SHP77 treated with DMSO at 0.1 percent for 48 hours (cell line): ENCODE results near the gene DCBLD2.

ENCODE experiments used
- DNase-seq: peaks from one replicate; lab custom pipeline; 2025; lab: John Stamatoyannopoulos, UW

DCBLD2 gene

DNA sequence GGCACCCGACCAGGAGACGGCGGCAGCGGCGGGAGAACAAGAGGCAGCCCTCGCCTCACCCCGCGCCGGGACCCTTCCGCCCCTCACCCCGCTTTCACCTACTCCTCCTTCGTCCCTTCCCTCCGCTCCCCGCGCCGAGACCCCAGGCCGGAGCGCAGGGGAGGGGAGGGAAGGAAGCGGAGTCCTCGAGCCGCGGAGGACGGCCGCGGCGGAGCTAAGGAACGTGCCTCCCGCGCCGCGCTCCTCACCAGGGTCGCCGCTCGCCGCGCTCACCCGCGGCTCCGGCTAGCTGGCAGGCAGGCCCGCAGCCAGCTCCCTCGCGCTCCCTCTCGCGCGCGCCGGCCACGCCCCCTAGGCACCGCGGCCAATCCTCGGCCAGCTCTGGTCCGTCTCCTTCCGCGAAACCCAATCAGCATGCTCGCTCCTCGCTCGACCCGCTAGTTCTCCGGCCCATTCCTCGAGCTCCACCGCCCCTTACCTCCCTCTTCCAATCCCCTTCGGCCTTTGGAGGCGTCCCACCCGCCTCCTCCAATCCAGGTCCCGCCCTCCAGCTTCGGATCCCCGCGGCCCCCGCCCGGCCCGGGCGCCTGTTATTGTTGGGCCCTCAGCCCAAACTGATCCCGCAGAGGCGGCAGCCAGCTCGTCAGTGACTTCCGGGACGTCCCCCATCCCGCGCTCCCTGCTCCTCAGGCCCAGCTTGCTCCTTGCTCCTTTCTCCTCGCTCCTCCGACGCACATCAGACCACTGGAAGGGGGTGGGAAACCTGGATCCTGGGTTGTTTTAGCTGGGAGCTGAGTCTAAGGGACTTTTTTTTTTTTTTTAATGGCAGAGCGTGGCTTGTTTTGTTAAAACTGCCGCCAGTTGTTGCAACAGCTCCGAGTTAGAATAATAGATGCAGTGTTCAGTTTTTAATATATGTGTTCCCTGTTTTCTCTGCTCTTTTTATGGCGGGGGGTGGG, at the start of gene DCBLD2:
DCBLD2 (minus strand) TSS at position 304 of the 959 bp plus-strand sequence. CDS start 369 bp downstream, outside the sequence.
- peak; percentile 99 for DNase-seq

GRCh38 chr3:98945666-98946065, 44.2 kb upstream of the DCBLD2 start:
- no peak for DNase-seq

- no peak for DNase-seq
Observed at GRCh38 chr3:98945101-98945524, 43.6 kb upstream of the DCBLD2 start.

DNA sequence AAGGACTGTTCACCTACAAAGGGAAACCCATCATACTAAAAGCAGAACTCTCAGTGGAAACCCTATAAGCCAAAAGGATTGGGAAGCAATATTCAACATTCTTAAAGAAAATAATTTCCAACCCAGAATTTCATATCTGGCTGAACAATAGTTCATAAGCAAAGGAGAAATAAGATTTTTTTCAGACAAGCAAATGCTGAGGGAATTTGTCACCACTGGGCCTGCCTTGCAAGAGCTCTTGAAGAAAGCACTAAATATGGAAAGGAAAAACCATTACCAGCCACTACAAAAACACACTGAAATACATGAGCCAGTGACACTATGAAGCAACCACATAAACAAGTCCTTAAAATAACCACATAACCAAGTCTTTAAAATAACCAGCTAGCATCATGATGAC, 28.9 kb upstream of the DCBLD2 start:
- no peak for DNase-seq

DNA sequence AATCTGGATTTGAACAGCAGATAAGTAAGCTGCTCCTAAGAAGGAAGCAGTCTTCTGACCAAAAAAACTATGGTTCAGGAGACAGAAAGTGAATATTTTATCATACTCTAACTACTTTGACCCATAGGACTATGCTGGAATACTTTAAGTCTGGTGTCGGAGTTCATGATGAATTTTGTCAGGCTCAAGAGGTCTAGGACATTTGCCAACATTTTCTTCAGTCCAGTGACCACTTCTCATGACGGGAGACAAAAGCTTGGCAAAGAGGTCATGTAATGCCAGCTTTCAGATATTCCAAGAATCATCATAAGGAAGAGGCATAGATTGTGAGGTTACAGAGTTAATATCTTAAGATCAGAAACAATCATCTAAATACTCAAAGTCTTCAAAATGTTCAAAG, 20.5 kb upstream of the DCBLD2 start:
- DNase-seq: no peak

DNA sequence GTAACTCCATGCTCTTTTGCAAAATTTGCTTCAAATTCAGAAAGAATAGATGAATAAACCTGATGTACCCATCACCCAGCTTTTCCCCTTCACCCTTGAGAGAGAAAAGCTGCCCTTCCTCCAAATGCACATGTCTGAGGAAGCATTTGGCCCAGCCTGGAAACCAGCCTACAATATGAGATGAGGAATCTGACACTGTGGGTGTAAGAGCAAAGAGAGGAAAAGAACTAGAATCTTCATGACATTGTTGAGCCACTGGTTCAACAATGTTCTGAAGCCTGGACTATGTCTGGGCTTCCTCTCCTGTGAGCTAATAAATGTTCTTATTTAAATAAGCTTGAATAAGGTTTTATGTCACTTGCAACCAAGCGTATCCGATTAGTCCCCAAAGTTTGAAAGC, 18.7 kb upstream of the DCBLD2 start:
- DNase-seq: no peak

DNA sequence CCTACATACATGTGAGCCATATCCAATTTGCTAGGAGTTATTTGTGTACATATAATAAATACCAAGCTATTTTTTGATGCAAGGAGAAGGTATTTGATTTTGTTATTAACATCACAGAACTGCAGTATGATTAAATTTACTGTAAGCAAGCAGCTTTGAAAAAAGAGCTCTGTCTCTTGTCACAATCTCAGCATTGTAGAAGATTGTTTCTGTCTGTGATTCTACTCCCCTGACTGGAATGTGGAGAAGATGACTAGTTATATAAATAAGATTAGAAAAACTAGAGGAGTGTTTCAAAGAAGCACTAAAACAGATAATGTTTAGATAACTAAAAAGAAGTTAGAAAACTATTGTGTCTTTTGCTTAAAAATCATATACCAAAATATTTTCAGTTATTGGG, 17.1 kb upstream of the DCBLD2 start:
- DNase-seq: no peak

DNA sequence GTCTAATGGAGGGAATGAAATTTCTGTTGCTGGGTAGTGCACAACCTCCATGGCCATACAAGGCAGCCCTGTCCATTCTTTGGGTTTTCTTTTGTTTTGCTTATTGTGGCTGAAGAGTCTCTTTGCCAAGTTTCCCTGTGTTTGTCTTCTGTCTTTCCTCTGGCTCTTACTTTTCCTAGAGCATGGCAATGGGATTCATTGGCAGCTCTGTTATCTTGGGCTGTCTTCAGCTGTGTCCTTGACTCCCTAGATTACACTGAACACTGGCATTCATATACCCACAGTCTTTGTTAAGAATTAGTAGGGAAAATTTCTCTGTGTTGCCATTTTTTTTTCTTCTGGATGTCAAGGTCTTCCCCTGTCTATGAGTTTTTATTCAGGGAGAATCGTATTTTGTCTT, 16.1 kb upstream of the DCBLD2 start:
- DNase-seq: no peak

DNA sequence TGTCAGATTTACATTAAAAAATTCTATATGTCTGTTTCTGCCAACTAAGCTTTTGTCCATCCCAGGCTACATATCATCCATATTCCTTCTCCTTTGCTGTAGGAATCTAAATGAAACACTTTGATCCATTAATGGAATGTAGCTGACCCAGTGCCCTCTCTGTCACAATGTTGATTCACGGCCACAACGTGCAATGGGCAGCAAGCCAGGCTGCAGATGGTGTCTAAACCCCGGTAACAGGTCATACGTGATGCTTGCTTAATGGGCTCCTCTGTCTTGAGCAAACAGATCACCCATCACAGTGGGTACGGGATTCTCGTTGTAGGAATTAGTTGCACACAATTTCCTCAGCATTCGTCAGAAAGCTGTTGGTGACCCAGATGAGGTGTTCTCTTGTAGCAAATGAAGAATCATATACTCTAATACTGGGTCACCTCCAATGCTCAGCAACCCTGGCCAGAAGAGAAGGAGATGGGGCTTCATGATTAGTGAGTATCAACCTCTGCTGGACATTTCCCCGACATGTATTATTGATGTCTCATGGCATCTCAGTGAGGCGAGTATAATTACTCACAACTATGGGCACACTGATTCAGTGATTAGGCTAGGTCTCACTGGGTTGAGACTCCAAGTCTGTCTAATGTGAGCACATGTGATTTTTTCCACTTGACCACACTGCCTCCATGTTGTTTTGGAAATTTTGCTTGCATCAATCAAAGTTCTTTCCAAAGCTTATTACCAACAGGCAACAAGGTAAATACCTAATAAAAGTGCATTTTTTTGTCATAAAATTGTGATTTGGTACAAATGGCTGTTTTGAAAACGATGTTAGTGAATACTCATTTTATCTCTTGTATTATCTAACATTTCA, 12.9 kb upstream of the DCBLD2 start:
- DNase-seq: peak; percentile 57

DNA sequence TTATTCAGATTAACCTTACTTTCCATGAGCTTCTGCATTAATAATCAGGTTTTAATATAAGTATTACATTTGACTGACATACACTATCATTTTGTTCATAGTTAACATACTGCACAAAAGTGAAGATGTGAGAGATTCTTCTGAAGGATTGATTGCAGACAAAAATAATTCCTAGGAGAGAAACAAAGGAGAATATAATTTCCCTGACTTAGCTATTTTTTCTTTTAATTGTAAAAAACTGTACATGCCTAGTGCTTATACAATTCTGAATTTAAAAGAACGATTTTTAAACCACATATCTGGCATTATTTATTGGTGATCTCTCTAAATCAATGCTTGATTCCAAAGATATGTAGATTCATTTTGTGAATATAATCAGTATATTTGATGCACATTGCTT, 11.0 kb upstream of the DCBLD2 start:
- no peak for DNase-seq

DNA sequence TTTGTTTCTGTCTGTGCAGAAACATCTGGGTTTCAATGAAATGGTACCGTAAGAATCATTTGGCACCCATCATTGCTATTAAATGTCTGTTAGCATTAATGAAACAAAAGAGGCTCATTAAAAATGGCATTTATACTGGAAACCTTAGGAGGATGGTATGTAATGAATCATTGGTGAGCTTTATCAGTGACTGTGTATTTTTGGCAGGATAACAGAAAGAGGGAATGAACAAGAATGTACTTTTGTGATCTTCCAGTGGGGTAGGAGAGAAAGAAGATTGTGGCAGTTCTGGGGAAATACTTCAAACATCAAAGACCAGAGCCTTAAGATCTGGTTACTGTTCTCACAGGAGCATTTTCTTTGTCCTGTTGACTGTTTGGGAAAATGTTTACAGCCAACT, 4.7 kb upstream of the DCBLD2 start:
- DNase-seq: no peak

- no peak for DNase-seq
Observed at GRCh38 chr3:98903705-98904481, 2.4 kb upstream of the DCBLD2 start.

- no peak for DNase-seq
Observed at GRCh38 chr3:98903099-98903498, 1.6 kb upstream of the DCBLD2 start.

DNA sequence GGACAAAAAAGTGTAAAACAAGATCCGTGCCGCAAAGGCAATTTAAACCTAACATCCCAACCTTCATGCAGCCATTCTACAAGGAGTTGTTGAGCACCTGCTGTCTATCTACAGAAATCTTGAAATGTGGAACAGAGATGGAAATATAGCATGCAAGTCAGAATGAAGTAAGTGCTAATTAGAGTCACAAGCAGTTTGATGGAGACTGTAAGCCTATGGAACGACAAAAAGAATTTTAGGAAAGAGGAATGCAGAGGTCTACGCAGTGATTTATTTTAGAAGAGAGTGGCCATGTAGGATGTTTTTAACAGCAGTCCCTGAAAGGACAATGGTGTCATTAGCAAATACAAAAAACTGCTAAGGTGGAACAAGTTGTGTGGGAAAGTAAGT, 851 bp upstream of the DCBLD2 start:
- DNase-seq: peak; percentile 55

- no peak for DNase-seq
Observed at GRCh38 chr3:98901119-98901391, 440 bp downstream of the DCBLD2 start.

GRCh38 chr3:98900265-98901118, 1.0 kb downstream of the DCBLD2 start:
- DNase-seq: no peak

DNA sequence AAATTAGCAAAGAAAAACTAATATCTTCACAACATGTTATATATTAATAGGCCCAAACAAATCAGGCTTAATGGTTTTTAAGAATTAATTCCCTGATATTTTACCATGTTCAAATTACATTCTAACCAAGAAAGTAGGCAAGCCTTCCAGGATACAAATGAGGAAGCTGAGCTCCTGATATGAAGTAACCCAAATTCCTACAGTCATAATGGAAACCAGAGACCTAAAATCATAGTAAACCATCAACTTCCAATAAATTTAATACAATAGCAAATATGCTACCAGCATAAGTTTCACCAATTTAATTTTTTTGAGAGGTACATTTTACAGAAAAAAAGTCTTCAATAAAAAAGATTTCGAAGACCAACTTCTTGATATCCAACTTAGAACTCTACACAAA, 3.8 kb downstream of the DCBLD2 start:
- DNase-seq: no peak

DNA sequence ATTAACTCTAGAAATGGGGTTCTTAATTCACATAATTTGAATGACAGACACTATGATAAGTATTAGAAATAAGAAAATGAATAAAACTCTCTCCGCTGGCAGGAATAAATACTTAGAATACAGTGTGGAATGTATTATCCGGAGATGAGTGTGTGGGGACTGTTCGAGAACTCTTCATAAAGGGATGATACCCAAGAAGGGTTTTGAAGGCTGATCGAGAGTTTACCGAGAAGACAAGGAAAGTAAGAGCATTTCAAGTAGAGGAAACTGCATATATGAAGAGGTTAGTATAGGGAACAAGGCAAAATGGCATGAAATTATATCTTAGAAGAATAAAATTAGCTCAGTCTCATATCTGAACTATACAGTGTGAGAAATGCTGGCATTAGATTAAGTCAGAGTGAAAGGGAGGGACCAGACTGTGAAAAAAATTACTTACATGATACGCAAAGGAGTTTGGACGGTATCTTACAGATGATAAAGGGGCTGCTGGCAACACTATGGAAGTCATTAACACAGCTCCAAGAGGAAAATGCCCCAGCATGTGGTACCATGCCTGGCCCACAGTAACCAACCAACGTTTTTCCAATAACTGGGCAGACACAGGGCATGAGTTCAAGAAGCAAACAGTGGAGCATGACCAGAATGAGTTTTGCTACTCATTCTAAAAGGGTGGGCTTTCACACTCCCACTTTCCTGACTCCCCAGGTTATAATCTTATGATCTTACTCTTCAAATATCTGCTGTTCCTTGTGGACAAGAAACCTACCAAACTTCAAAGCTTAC, 6.5 kb downstream of the DCBLD2 start:
- no peak for DNase-seq

DNA sequence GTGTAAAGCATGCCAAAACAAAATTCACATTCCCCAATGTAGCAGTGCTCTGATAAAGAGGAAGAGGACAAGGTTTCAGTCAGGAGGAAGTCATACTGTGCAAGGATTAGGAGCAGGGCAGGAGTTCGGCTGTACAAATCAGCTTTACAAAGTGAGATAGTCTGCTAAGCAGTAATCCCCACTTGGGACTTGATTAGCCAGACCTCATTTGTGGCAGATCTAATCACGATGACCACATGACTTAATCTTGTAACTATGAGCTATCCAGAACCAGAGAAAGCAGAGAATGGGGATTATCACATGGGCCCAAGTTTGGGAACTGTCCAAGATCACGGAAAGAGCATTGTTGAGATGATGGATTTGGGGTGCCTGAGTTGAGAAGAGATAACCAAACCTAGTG, 7.8 kb downstream of the DCBLD2 start:
- no peak for DNase-seq

- no peak for DNase-seq
Observed at GRCh38 chr3:98892263-98892662, 9.2 kb downstream of the DCBLD2 start.
